ENCODE results near the gene PCSK4.
"Not testable (repeated sequence)": the region's sequence is repeated elsewhere in the genome, so short reads cannot be mapped to it uniquely, and the experiment has no call there.

Gene PCSK4

GRCh38 chr19:1521636-1522035 lies 31.5 kb upstream of the PCSK4 start:
- Histone ChIP-seq H3K4me3 (ENCODE audit: insufficient read depth in 1 of 2, low read depth in 1 of 2, low read length in 2 of 2) (no peak overlapping the region), H2BK15ac (ENCODE audit: low read depth, poor library complexity, severe bottlenecking) (no peak overlapping the region), H2AK5ac (ENCODE audit: low read length, severe bottlenecking) (no peak overlapping the region), H3K14ac (ENCODE audit: low read length in 2 of 2) (no peak overlapping the region), H3K36me3 (ENCODE audit: control insufficient read depth in 1 of 2, insufficient read depth in 2 of 2, low read depth in 1 of 2, low read length in 2 of 2) (peaks cover 0 to 6% of the 10 kb centered on the region in 2 experiments), H4K8ac (ENCODE audit: low read length) (no peak overlapping the region), H3K23ac (ENCODE audit: low read length in 2 of 2) (no peak overlapping the region), H3K79me1 (replicated peaks; ENCODE audit: low read length, poor library complexity, severe bottlenecking) (no peaks in the 10 kb centered on the region), H3K4me1 (ENCODE audit: control insufficient read depth, insufficient read depth, low read depth, low read length) (peaks cover 14% of the 10 kb centered on the region), H3K18ac (ENCODE audit: low read depth in 1 of 2, low read length in 2 of 2) (no peak overlapping the region), H2AFZ (ENCODE audit: low read depth, low read length) (no peak overlapping the region), H2BK120ac (ENCODE audit: low read depth, low read length) (no peak overlapping the region), H3K9ac (ENCODE audit: low read length) (no peak overlapping the region), H3K27ac (ENCODE audit: low read length, poor library complexity, severe bottlenecking) (no peak overlapping the region), H3K4me2 (ENCODE audit: low read length, poor library complexity, severe bottlenecking) (no peak overlapping the region), H2BK5ac (ENCODE audit: low read depth, low read length, poor library complexity, severe bottlenecking) (no peak overlapping the region), H3K4ac (ENCODE audit: low read depth in 1 of 2, low read length in 2 of 2) (no peak overlapping the region), H4K91ac (ENCODE audit: low read length) (no peak overlapping the region), H3K9me3 (ENCODE audit: control insufficient read depth, low read length) (no peaks in the 10 kb centered on the region), H3K27me3 (ENCODE audit: control insufficient read depth in 1 of 2, insufficient read depth in 1 of 2, low read length in 2 of 2) (peaks cover 41 to 68% of the 10 kb centered on the region in 2 experiments), H2BK12ac (ENCODE audit: low read length in 2 of 2) (no peak overlapping the region)
- no peak for DNase-seq
- WGBS: 77% methylated on average over 14 of the region's 14 CpGs

DNA sequence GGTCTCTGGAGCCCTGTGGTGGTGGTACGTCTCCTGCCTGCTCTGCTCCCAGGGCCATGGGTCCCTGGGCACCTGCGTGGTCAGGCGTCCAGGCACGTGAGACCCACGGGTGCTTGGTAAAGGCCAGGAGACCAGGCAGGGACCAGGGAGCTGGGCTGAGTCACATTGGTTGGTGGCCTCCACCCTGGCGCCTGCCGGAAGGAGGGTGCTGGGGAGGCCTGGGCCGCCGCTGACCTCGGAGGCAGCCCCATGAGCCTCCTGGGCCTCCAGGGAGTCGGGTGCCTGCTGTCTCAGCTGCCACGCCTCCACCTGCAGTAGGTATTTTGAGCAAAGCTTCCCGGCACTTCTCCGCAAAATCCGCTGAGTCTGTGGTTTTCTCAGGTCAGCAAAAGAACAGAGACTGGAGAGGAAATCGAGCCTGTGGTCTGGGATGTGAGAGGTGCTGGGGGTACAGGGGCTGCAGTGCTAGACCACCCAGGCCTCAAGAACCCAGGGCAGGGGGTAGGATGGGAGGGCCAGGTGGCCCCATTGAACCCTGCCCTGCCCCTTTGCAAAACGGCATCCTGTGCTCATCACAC lies 30.1 kb upstream of the PCSK4 start:
- Histone ChIP-seq H2BK120ac (ENCODE audit: low read depth, low read length) (no peak overlapping the region), H4K8ac (ENCODE audit: low read length) (no peak overlapping the region), H3K14ac (ENCODE audit: low read length in 2 of 2) (no peak overlapping the region), H3K4me2 (ENCODE audit: low read length, poor library complexity, severe bottlenecking) (no peak overlapping the region), H3K9me3 (ENCODE audit: control insufficient read depth, low read length) (peaks cover 2% of the 10 kb centered on the region), H3K27ac (ENCODE audit: low read length, poor library complexity, severe bottlenecking) (no peak overlapping the region), H4K91ac (ENCODE audit: low read length) (no peak overlapping the region), H2AK5ac (ENCODE audit: low read length, severe bottlenecking) (no peak overlapping the region), H3K23ac (ENCODE audit: low read length in 2 of 2) (no peak overlapping the region), H2BK12ac (ENCODE audit: low read length in 2 of 2) (no peak overlapping the region), H3K4me1 (ENCODE audit: control insufficient read depth, insufficient read depth, low read depth, low read length) (peaks cover 12% of the 10 kb centered on the region), H2BK5ac (ENCODE audit: low read depth, low read length, poor library complexity, severe bottlenecking) (no peak overlapping the region), H3K4ac (ENCODE audit: low read depth in 1 of 2, low read length in 2 of 2) (no peak overlapping the region), H3K36me3 (ENCODE audit: control insufficient read depth in 1 of 2, insufficient read depth in 2 of 2, low read depth in 1 of 2, low read length in 2 of 2) (peaks cover 0 to 3% of the 10 kb centered on the region in 2 experiments), H3K79me1 (replicated peaks; ENCODE audit: low read length, poor library complexity, severe bottlenecking) (no peaks in the 10 kb centered on the region), H2BK15ac (ENCODE audit: low read depth, poor library complexity, severe bottlenecking) (no peak overlapping the region), H3K9ac (ENCODE audit: low read length) (no peak overlapping the region), H3K4me3 (ENCODE audit: insufficient read depth in 1 of 2, low read depth in 1 of 2, low read length in 2 of 2) (no peak overlapping the region), H3K18ac (ENCODE audit: low read depth in 1 of 2, low read length in 2 of 2) (no peak overlapping the region), H3K27me3 (ENCODE audit: control insufficient read depth in 1 of 2, insufficient read depth in 1 of 2, low read length in 2 of 2) (peaks cover 42 to 72% of the 10 kb centered on the region in 2 experiments), H2AFZ (ENCODE audit: low read depth, low read length) (no peak overlapping the region)
- WGBS: 83% methylated on average over 17 of the region's 17 CpGs
- DNase-seq: no peak

- H3K9me3 ChIP-seq (ENCODE audit: control insufficient read depth, low read length); H4K91ac ChIP-seq (ENCODE audit: low read length); H2BK15ac ChIP-seq (ENCODE audit: low read depth, poor library complexity, severe bottlenecking); H2AFZ ChIP-seq (ENCODE audit: low read depth, low read length); H2AK5ac ChIP-seq (ENCODE audit: low read length, severe bottlenecking); H3K36me3 ChIP-seq (ENCODE audit: control insufficient read depth in 1 of 2, insufficient read depth in 2 of 2, low read depth in 1 of 2, low read length in 2 of 2); H3K9ac ChIP-seq (ENCODE audit: low read length); DNase-seq; H2BK5ac ChIP-seq (ENCODE audit: low read depth, low read length, poor library complexity, severe bottlenecking); H3K23ac ChIP-seq (ENCODE audit: low read length in 2 of 2); H3K4me3 ChIP-seq (ENCODE audit: insufficient read depth in 1 of 2, low read depth in 1 of 2, low read length in 2 of 2); H3K18ac ChIP-seq (ENCODE audit: low read depth in 1 of 2, low read length in 2 of 2); H3K27ac ChIP-seq (ENCODE audit: low read length, poor library complexity, severe bottlenecking); H3K79me1 ChIP-seq (replicated peaks; ENCODE audit: low read length, poor library complexity, severe bottlenecking); H2BK12ac ChIP-seq (ENCODE audit: low read length in 2 of 2); H4K8ac ChIP-seq (ENCODE audit: low read length); H3K14ac ChIP-seq (ENCODE audit: low read length in 2 of 2); H2BK120ac ChIP-seq (ENCODE audit: low read depth, low read length); H3K4me2 ChIP-seq (ENCODE audit: low read length, poor library complexity, severe bottlenecking); H3K4ac ChIP-seq (ENCODE audit: low read depth in 1 of 2, low read length in 2 of 2): not testable (repeated sequence)
- Histone ChIP-seq H3K27me3 (ENCODE audit: control insufficient read depth in 1 of 2, insufficient read depth in 1 of 2, low read length in 2 of 2) (peaks cover 37 to 72% of the 10 kb centered on the region in 2 experiments), H3K4me1 (ENCODE audit: control insufficient read depth, insufficient read depth, low read depth, low read length) (peaks cover 10% of the 10 kb centered on the region)
- WGBS: 81% methylated on average over 8 of the region's 8 CpGs
Observed at GRCh38 chr19:1519802-1520201, 29.7 kb upstream of the PCSK4 start.

- peaks cover 29 to 72% of the 10 kb centered on the region in 2 experiments for H3K27me3 ChIP-seq (ENCODE audit: control insufficient read depth in 1 of 2, insufficient read depth in 1 of 2, low read length in 2 of 2)
- peaks cover 9% of the 10 kb centered on the region for H3K4me1 ChIP-seq (ENCODE audit: control insufficient read depth, insufficient read depth, low read depth, low read length)
- H4K91ac ChIP-seq (ENCODE audit: low read length): no peak overlapping the region
- no peak overlapping the region for H4K8ac ChIP-seq (ENCODE audit: low read length)
- H2BK120ac ChIP-seq (ENCODE audit: low read depth, low read length): no peak overlapping the region
- H3K4me2 ChIP-seq (ENCODE audit: low read length, poor library complexity, severe bottlenecking): no peak overlapping the region
- H3K14ac ChIP-seq (ENCODE audit: low read length in 2 of 2): no peak overlapping the region
- no peak for DNase-seq
- no peaks in the 10 kb centered on the region for H3K36me3 ChIP-seq (ENCODE audit: control insufficient read depth in 1 of 2, insufficient read depth in 2 of 2, low read depth in 1 of 2, low read length in 2 of 2)
- 76% methylated on average over 3 of the region's 4 CpGs for WGBS
- H2BK15ac ChIP-seq (ENCODE audit: low read depth, poor library complexity, severe bottlenecking): no peak overlapping the region
- no peak overlapping the region for H2AK5ac ChIP-seq (ENCODE audit: low read length, severe bottlenecking)
- H3K4ac ChIP-seq (ENCODE audit: low read depth in 1 of 2, low read length in 2 of 2): no peak overlapping the region
- no peak overlapping the region for H3K9ac ChIP-seq (ENCODE audit: low read length)
- no peak overlapping the region for H3K23ac ChIP-seq (ENCODE audit: low read length in 2 of 2)
- no peak overlapping the region for H3K27ac ChIP-seq (ENCODE audit: low read length, poor library complexity, severe bottlenecking)
- no peak overlapping the region for H2BK12ac ChIP-seq (ENCODE audit: low read length in 2 of 2)
- H3K4me3 ChIP-seq (ENCODE audit: insufficient read depth in 1 of 2, low read depth in 1 of 2, low read length in 2 of 2): no peak overlapping the region
- H2AFZ ChIP-seq (ENCODE audit: low read depth, low read length): no peak overlapping the region
- H3K79me1 ChIP-seq (replicated peaks; ENCODE audit: low read length, poor library complexity, severe bottlenecking): no peaks in the 10 kb centered on the region
- H3K9me3 ChIP-seq (ENCODE audit: control insufficient read depth, low read length): peaks cover 2% of the 10 kb centered on the region
- H3K18ac ChIP-seq (ENCODE audit: low read depth in 1 of 2, low read length in 2 of 2): no peak overlapping the region
- H2BK5ac ChIP-seq (ENCODE audit: low read depth, low read length, poor library complexity, severe bottlenecking): no peak overlapping the region
Observed at GRCh38 chr19:1518471-1518870, 28.3 kb upstream of the PCSK4 start.

All from mesenchymal stem cell (in vitro differentiated cells and primary cell).